A549 (cell line): ENCODE data around the gene GRXCR2. TPM values are rescaled to one million over a fixed set of nuclear protein-coding genes. Genes with fewer than 3 reads are reported as not detected.

Experiments
- ATAC-seq, 2 experiments: fragments of 200-7000 bp in 1 of 2; fragments of >200 bp in 1 of 2; cut with Nextera tagmentation in 1 of 2; cut with Tn5 transposase in 1 of 2; 3 replicates each; pipeline versions ENCODE4 v1.8.0 to v1.9.1; 2018 to 2020; ENCODE audit warnings: mild to moderate bottlenecking in 1 of 2, moderate library complexity in 1 of 2
- CTCF ChIA-PET: fragments of 300-600 bp; sonication (Branson Sonifier 250); formaldehyde crosslinking; extraction: SDS; loops from one replicate; lab custom pipeline; 2021; ENCODE audit warnings: antibody characterized with exemption, inconsistent platforms; lab: Yijun Ruan, JAX
- POLR2A ChIA-PET: fragments of 350-600 bp; formaldehyde crosslinking; extraction: SDS; loops from one replicate; lab custom pipeline; 2021; ENCODE audit warnings: antibody characterized with exemption, inconsistent platforms; lab: Yijun Ruan, JAX
- DNase-seq, 2 experiments: peaks; one replicate each; pipeline versions ENCODE4 v3.0.0 to v3.0.0-alpha.2; 2011 to 2016; ENCODE audit warnings: low read depth in 1 of 2, low spot score in 1 of 2
- FAIRE-seq: peaks from 2 replicates; lab custom pipeline; 2011; peaks lifted over from hg19 to GRCh38; lab: Jason Lieb, UNC
- H3K27ac ChIP-seq, 2 experiments: fragments of >200 bp; sonication (Bioruptor Twin); formaldehyde crosslinking; 3 replicates each; pipeline ENCODE4 v1.5.1; 2016 to 2017
- H3K4me1 ChIP-seq: fragments of >200 bp; sonication (Bioruptor Twin); formaldehyde crosslinking; 3 replicates; pipeline ENCODE4 v1.6.1; 2016
- H3K4me2 ChIP-seq: fragments of >200 bp; sonication (Bioruptor Twin); formaldehyde crosslinking; 3 replicates; pipeline ENCODE4 v1.6.1; 2016
- H3K4me3 ChIP-seq: fragments of >200 bp; sonication (Bioruptor Twin); formaldehyde crosslinking; 3 replicates; pipeline ENCODE4 v1.5.1; 2016
- H3K9me3 ChIP-seq: fragments of >200 bp; sonication (Bioruptor Twin); formaldehyde crosslinking; 3 replicates; pipeline ENCODE4 v1.6.1; 2016
- BHLHE40 ChIP-seq: IDR thresholded peaks from 2 replicates; pipeline ENCODE4 v1.6.1; 2012; ENCODE audit warnings: low read depth, low read length, inconsistent platforms
- CBX2 ChIP-seq: fragments of 200-600 bp; sonication (generic); IDR thresholded peaks from 2 replicates; pipeline ENCODE4 v1.6.1; 2016; ENCODE audit warnings: low read depth, mild to moderate bottlenecking, borderline replicate concordance
- CBX8 ChIP-seq: fragments of 200-600 bp; sonication (generic); IDR thresholded peaks from 2 replicates; pipeline ENCODE4 v1.6.1; 2016
- CHD4 ChIP-seq: fragments of 200-600 bp; sonication (generic); IDR thresholded peaks from 2 replicates; pipeline ENCODE4 v1.6.1; 2016; ENCODE audit warnings: antibody characterized with exemption, mild to moderate bottlenecking, borderline replicate concordance
- EHMT2 ChIP-seq: fragments of 200-600 bp; sonication (generic); IDR thresholded peaks from 2 replicates; pipeline ENCODE4 v1.6.1; 2016; ENCODE audit warnings: antibody characterized with exemption, low read depth, mild to moderate bottlenecking, moderate library complexity
- EP300 ChIP-seq, 2 experiments: fragments of >200 bp; sonication (Bioruptor Twin); formaldehyde crosslinking; IDR thresholded peaks; 2 replicates in 1 of 2; 3 replicates in 1 of 2; pipeline ENCODE4 v1.6.1; 2016 to 2017
- FOSL2 ChIP-seq, 2 experiments: fragments of 450-650 bp in 1 of 2; fragments of >200 bp in 1 of 2; sonication (Bioruptor Twin) in 1 of 2; formaldehyde crosslinking; IDR thresholded peaks; 2 replicates each; pipeline versions ENCODE4 v1.5.0 to v1.6.1; 2016 to 2020; ENCODE audit warnings: mild to moderate bottlenecking in 1 of 2, moderate library complexity in 1 of 2
- FOXS1 ChIP-seq: fragments of 250-450 bp; sonication (Bioruptor Pico); IDR thresholded peaks from 2 replicates; pipeline ENCODE4 v1.5.0; 2020; ENCODE audit warnings: mild to moderate bottlenecking, moderate library complexity
- GATA3 ChIP-seq: IDR thresholded peaks from 2 replicates; pipeline ENCODE4 v1.6.1; 2012; ENCODE audit warnings: borderline replicate concordance
- HOXB13 ChIP-seq: fragments of 250-450 bp; sonication (Bioruptor Pico); IDR thresholded peaks from 2 replicates; pipeline ENCODE4 v1.5.0; 2020; ENCODE audit warnings: low read depth, mild to moderate bottlenecking, moderate library complexity
- JUNB ChIP-seq: fragments of >200 bp; sonication (Bioruptor Twin); formaldehyde crosslinking; IDR thresholded peaks from 2 replicates; pipeline ENCODE4 v1.6.1; 2016
- KDM1A ChIP-seq: fragments of 200-600 bp; sonication (generic); IDR thresholded peaks from 2 replicates; pipeline ENCODE4 v1.6.1; 2016; ENCODE audit warnings: low read depth, mild to moderate bottlenecking
- NPAS2 ChIP-seq: fragments of 250-450 bp; sonication (Bioruptor Pico); IDR thresholded peaks from 2 replicates; pipeline ENCODE4 v1.8.0; 2022; ENCODE audit warnings: mild to moderate bottlenecking, moderate library complexity, borderline replicate concordance
- NR3C1 ChIP-seq: fragments of >200 bp; sonication (Bioruptor Twin); formaldehyde crosslinking; IDR thresholded peaks from 3 replicates; pipeline ENCODE4 v1.6.1; 2017
- POLR2A ChIP-seq: IDR thresholded peaks from 2 replicates; pipeline ENCODE4 v1.6.1; 2012; ENCODE audit warnings: mild to moderate bottlenecking, low read length
- RARB ChIP-seq: fragments of 250-450 bp; sonication (Bioruptor Pico); IDR thresholded peaks from 2 replicates; pipeline ENCODE4 v1.8.0; 2021; ENCODE audit warnings: mild to moderate bottlenecking, moderate library complexity
- RCOR1 ChIP-seq: fragments of 150-350 bp; IDR thresholded peaks from 2 replicates; pipeline ENCODE4 v1.6.1; 2014; ENCODE audit warnings: antibody characterized with exemption, low read length, low read depth
- RFX5 ChIP-seq: fragments of 450-650 bp; IDR thresholded peaks from 2 replicates; pipeline ENCODE4 v1.7.1; 2014; ENCODE audit warnings: antibody characterized with exemption, mild to moderate bottlenecking, moderate library complexity
- SMC3 ChIP-seq: fragments of >200 bp; sonication (Bioruptor Twin); formaldehyde crosslinking; IDR thresholded peaks from 3 replicates; pipeline ENCODE4 v1.6.1; 2018; ENCODE audit warnings: inconsistent platforms
- TFCP2L1 ChIP-seq: fragments of 250-450 bp; sonication (Bioruptor Pico); IDR thresholded peaks from 2 replicates; pipeline ENCODE4 v1.5.0; 2021; ENCODE audit warnings: mild to moderate bottlenecking
- ZC3H11A ChIP-seq: fragments of 450-650 bp; IDR thresholded peaks from 2 replicates; pipeline ENCODE4 v1.6.1; 2014; ENCODE audit warnings: antibody characterized with exemption, mild to moderate bottlenecking
- ZNF302 ChIP-seq: fragments of 250-450 bp; sonication (Bioruptor Pico); IDR thresholded peaks from 2 replicates; pipeline ENCODE4 v1.9.0; 2021; ENCODE audit warnings: inconsistent platforms, mild to moderate bottlenecking, moderate library complexity
- WGBS: methylation state at CpG from one replicate; pipeline ENCODE4 v1.1.6; 2017; ENCODE audit errors: missing lambda C conversion rate; 5-methylcytosine and 5-hydroxymethylcytosine counted together
- polyA plus RNA-seq, 4 experiments: library from polyadenylated mRNA; depleted of rRNA in 3 of 4; stranded (reverse); fragments of >200 nt; fragmentation: RNase III in 1 of 4; extraction: RNeasy Plus Mini Kit Qiagen cat#74134 plus additional on column Dnase treatment in 1 of 4; gene quantifications; 2 replicates in 3 of 4; 3 replicates in 1 of 4; pipeline ENCODE4 v1.2.3, GENCODE V29; 2011 to 2017
- TF ChIP-seq, protein P1 (sequence below): fragments of >200 bp; sonication (Bioruptor Twin); formaldehyde crosslinking; IDR thresholded peaks from 3 replicates; pipeline ENCODE4 v1.5.1; 2016
- TF ChIP-seq, protein P2 (sequence below): fragments of 450-650 bp; IDR thresholded peaks from 2 replicates; pipeline ENCODE4 v1.6.1; 2014; ENCODE audit warnings: antibody characterized with exemption
- TF ChIP-seq, protein P3 (sequence below): fragments of 150-350 bp; IDR thresholded peaks from 2 replicates; pipeline ENCODE4 v1.6.1; 2014; ENCODE audit warnings: low read depth, mild to moderate bottlenecking, low read length
- TF ChIP-seq, protein P4 (sequence below): IDR thresholded peaks from 2 replicates; pipeline ENCODE4 v1.6.1; 2012

The GRXCR2 gene
- polyA plus RNA-seq, 2 of the 4 experiments (the other 2 are of a cell fraction), result 0.05 TPM; not detected in 1

DNA sequence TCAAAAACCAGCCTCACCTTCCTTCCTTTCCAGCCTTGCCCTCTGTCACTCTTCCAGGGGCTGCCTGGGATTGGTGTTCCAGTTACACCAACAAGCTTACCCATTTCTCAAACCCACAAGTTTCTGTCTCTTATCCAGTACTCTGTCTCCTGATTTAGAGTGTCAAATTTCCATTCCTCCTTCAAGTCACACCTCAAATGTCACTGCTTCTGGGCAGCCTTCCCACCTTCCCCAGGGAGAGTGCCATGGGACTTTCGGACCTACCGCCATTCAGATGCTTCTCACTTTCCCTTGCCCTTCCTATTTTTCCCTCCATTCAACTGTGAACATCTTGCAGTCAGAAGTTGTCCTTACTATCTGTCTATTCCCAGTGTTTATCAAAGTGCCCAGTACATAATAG is 2.0 kb upstream of the GRXCR2 start:
- 78% methylated on average over 2 of the region's 2 CpGs for WGBS
- no peak for ATAC-seq
- ChIA-PET POLR2A (no interaction called here), CTCF (interaction anchor here (0.7 to 1.0 kb wide), 2 partner anchors 30 to 509 kb away, joined by 3 to 4 read pairs; no protein-coding TSS in a partner anchor)
- Histone ChIP-seq H3K4me3 (no peak overlapping the region), H3K9me3 (no peaks in the 10 kb centered on the region), H3K27ac (no peak overlapping the region)
- no peak for DNase-seq
- TF ChIP-seq CHD4 (no peak), BHLHE40 (no peak), JUNB (no peak), FOSL2 (IDR thresholded peaks at IDR 0.05) (no peak), FOSL2 (CRISPR knock-in tag; IDR thresholded peaks at IDR 0.05) (no peak), NR3C1 (no peak), FOXS1 (no peak), RCOR1 (no peak), EHMT2 (no peak), CBX2 (no peak), ZNF302 (CRISPR knock-in tag) (no peak)
- TF ChIP-seq, all 56 proteins: peak for 0
- FAIRE-seq, result no peak
- no peaks in the 10 kb centered on the region for H3K4me1 ChIP-seq
- no peak overlapping the region for H3K4me2 ChIP-seq

DNA sequence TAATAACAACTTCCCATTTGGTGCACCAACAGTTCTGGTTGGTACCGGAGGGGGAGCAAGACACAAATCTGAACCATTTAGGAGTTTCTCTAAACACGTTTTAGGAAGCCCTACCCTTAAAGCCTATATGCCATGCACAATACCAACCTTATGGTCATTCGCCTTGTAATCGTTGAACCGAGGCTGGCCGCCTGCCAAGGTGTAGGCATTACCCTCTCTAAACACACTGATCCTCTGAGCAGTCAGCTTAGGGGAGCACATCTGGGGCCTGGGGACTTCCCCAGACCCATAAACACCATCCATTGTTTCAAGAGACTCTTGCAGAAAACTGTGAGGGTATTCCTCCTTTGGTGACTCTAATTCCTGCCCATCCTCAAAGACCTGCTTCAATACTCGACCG is 328 bp downstream of the GRXCR2 start:
- Histone ChIP-seq H3K27ac (no peak overlapping the region), H3K4me3 (no peak overlapping the region), H3K9me3 (no peaks in the 10 kb centered on the region), H3K4me2 (no peak overlapping the region), H3K4me1 (no peaks in the 10 kb centered on the region)
- 57% methylated on average over 8 of the region's 8 CpGs for WGBS
- TF ChIP-seq NPAS2 (CRISPR knock-in tag) (no peak), SMC3 (no peak), GATA3 (no peak), RCOR1 (no peak), TFCP2L1 (CRISPR knock-in tag) (no peak), KDM1A (no peak), POLR2A (no peak)
- TF ChIP-seq, protein P1, sequence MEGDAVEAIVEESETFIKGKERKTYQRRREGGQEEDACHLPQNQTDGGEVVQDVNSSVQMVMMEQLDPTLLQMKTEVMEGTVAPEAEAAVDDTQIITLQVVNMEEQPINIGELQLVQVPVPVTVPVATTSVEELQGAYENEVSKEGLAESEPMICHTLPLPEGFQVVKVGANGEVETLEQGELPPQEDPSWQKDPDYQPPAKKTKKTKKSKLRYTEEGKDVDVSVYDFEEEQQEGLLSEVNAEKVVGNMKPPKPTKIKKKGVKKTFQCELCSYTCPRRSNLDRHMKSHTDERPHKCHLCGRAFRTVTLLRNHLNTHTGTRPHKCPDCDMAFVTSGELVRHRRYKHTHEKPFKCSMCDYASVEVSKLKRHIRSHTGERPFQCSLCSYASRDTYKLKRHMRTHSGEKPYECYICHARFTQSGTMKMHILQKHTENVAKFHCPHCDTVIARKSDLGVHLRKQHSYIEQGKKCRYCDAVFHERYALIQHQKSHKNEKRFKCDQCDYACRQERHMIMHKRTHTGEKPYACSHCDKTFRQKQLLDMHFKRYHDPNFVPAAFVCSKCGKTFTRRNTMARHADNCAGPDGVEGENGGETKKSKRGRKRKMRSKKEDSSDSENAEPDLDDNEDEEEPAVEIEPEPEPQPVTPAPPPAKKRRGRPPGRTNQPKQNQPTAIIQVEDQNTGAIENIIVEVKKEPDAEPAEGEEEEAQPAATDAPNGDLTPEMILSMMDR, result no peak
- TF ChIP-seq, protein P2, sequence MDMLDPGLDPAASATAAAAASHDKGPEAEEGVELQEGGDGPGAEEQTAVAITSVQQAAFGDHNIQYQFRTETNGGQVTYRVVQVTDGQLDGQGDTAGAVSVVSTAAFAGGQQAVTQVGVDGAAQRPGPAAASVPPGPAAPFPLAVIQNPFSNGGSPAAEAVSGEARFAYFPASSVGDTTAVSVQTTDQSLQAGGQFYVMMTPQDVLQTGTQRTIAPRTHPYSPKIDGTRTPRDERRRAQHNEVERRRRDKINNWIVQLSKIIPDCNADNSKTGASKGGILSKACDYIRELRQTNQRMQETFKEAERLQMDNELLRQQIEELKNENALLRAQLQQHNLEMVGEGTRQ, result no peak
- no peak for FAIRE-seq
- ChIA-PET CTCF (interaction anchor here (0.8 to 1.6 kb wide), 2 partner anchors 36 to 156 kb away, joined by 3 to 4 read pairs; no protein-coding TSS in a partner anchor), POLR2A (no interaction called here)
- no peak for DNase-seq
- ATAC-seq, result no peak

DNA sequence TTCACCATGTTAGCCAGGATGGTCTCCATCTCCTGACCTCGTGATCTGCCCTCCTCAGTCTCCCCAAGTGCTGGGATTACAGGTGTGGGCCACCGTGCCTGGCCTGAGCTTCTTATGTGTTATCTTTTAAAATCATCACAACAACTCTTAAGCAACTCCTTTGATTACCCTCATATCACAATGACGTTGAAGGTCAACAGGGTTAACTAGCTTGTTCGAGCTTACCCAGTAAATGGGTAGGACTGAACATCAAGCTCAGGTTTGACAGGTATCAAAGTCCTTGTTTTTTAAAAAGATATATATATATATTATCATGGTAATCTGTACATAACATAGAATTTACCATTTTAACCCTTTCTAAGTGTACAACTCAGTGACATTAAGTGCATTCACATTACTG is 3.1 kb downstream of the GRXCR2 start:
- no peak overlapping the region for H3K4me3 ChIP-seq
- 25% methylated on average over 4 of the region's 4 CpGs for WGBS
- TF ChIP-seq HOXB13 (CRISPR knock-in tag) (no peak), CBX2 (no peak), CBX8 (no peak), EP300 (IDR thresholded peaks at IDR 0.05) (no peak), CHD4 (no peak), SMC3 (no peak), RFX5 (no peak), ZC3H11A (no peak), RARB (CRISPR knock-in tag) (no peak)
- TF ChIP-seq, protein P3, sequence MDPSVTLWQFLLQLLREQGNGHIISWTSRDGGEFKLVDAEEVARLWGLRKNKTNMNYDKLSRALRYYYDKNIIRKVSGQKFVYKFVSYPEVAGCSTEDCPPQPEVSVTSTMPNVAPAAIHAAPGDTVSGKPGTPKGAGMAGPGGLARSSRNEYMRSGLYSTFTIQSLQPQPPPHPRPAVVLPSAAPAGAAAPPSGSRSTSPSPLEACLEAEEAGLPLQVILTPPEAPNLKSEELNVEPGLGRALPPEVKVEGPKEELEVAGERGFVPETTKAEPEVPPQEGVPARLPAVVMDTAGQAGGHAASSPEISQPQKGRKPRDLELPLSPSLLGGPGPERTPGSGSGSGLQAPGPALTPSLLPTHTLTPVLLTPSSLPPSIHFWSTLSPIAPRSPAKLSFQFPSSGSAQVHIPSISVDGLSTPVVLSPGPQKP, result no peak
- TF ChIP-seq, protein P4, sequence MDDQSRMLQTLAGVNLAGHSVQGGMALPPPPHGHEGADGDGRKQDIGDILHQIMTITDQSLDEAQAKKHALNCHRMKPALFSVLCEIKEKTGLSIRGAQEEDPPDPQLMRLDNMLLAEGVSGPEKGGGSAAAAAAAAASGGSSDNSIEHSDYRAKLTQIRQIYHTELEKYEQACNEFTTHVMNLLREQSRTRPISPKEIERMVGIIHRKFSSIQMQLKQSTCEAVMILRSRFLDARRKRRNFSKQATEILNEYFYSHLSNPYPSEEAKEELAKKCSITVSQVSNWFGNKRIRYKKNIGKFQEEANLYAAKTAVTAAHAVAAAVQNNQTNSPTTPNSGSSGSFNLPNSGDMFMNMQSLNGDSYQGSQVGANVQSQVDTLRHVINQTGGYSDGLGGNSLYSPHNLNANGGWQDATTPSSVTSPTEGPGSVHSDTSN, result no peak

More for the DNA sequence above, 3.1 kb downstream of the GRXCR2 start:
- Histone ChIP-seq H3K4me2 (no peak overlapping the region), H3K9me3 (no peaks in the 10 kb centered on the region), H3K4me1 (no peaks in the 10 kb centered on the region), H3K27ac (no peak overlapping the region)
- FAIRE-seq (no peak), ATAC-seq (no peak), DNase-seq (no peak)
- POLR2A ChIA-PET, result no interaction called here
- CTCF ChIA-PET, result interaction anchor here (1.2 to 1.6 kb wide), 2 partner anchors 9 to 38 kb away, joined by 3 read pairs; no protein-coding TSS in a partner anchor
